Peyer's patch (tissue), 4 donors: ENCODE results near the gene RPS6KA5.

ENCODE experiments used
- CTCF ChIP-seq, 6 experiments: fragments of 450-650 bp in 4 of 6; fragments of 200-600 bp in 2 of 6; sonication (generic) in 1 of 6; IDR thresholded peaks; one replicate each; pipeline ENCODE4 v1.5.1; 2017 to 2019; ENCODE audit warnings: antibody characterized with exemption in 6 of 6, mild to moderate bottlenecking in 3 of 6, moderate library complexity in 1 of 6
- POLR2A ChIP-seq, 2 donors: fragments of 450-650 bp; IDR thresholded peaks; one replicate each; pipeline ENCODE4 v1.5.1; 2017; ENCODE audit warnings: antibody characterized with exemption in 2 of 2, mild to moderate bottlenecking in 2 of 2, moderate library complexity in 2 of 2

GRCh38 chr14:90837355-90837754 lies 223.1 kb downstream of the RPS6KA5 start:
- TF ChIP-seq CTCF (IDR thresholded peaks at IDR 0.05) (no peak), POLR2A (IDR thresholded peaks at IDR 0.05) (no peak)
